IMR-90 (cell line): ENCODE data around the gene RMC1. TPM values are rescaled to one million over a fixed set of nuclear protein-coding genes. Genes with fewer than 3 reads are reported as not detected.

Experiments
- ATAC-seq: fragments of 200-7000 bp; cut with Tn5 transposase; 2 replicates; pipeline ENCODE4 v1.9.1; 2020; ENCODE audit warnings: low read depth, mild to moderate bottlenecking, moderate library complexity
- BruUV-seq: library from RNA; stranded (reverse); fragments of 400-500 nt; replicated peaks from 2 replicates; lab custom pipeline; 2021; lab: Mats Ljungman, UMichigan
- CTCF ChIA-PET: fragments of 300-600 bp; formaldehyde crosslinking; extraction: SDS; loops from one replicate; lab custom pipeline; 2021; ENCODE audit warnings: antibody characterized with exemption; lab: Yijun Ruan, JAX
- POLR2A ChIA-PET: fragments of 300-600 bp; sonication (Branson Sonifier 250); formaldehyde crosslinking; loops from one replicate; lab custom pipeline; 2022; ENCODE audit warnings: antibody characterized with exemption; ENCODE audit not compliant: unreplicated experiment; lab: Charles Lee
- DNase-seq: peaks from one replicate; pipeline ENCODE4 v3.0.0; 2013
- H2AFZ ChIP-seq: replicated peaks from 2 replicates; pipeline ENCODE3; 2013; ENCODE audit warnings: low read length, mild to moderate bottlenecking; ENCODE audit not compliant: poor library complexity
- H2AK5ac ChIP-seq: 2 replicates; pipeline ENCODE4 v1.6.1; 2013; ENCODE audit warnings: low read depth, low read length, inconsistent platforms
- H2AK9ac ChIP-seq: replicated peaks from 2 replicates; pipeline ENCODE3; 2013; ENCODE audit warnings: mild to moderate bottlenecking, low read depth, low read length, moderate library complexity; ENCODE audit not compliant: poor library complexity
- H2BK120ac ChIP-seq: 2 replicates; pipeline ENCODE4 v1.6.1; 2013; ENCODE audit warnings: low read depth, low read length, inconsistent platforms
- H2BK15ac ChIP-seq: 3 replicates; pipeline ENCODE4 v1.6.1; 2013; ENCODE audit warnings: low read depth, low read length, inconsistent platforms
- H2BK20ac ChIP-seq: 2 replicates; pipeline ENCODE4 v1.6.1; 2013; ENCODE audit warnings: low read depth, mild to moderate bottlenecking, inconsistent platforms, low read length, moderate library complexity
- H2BK5ac ChIP-seq: 2 replicates; pipeline ENCODE4 v1.6.1; 2013; ENCODE audit warnings: mild to moderate bottlenecking, low read depth, low read length, inconsistent platforms; ENCODE audit not compliant: poor library complexity, severe bottlenecking
- H3K14ac ChIP-seq: replicated peaks from 2 replicates; pipeline ENCODE4 v1.6.1; 2013; ENCODE audit warnings: low read depth, low read length, inconsistent platforms
- H3K18ac ChIP-seq: 2 replicates; pipeline ENCODE4 v1.6.1; 2013; ENCODE audit warnings: low read depth, low read length, control low read depth
- H3K23ac ChIP-seq: 2 replicates; pipeline ENCODE4 v1.6.1; 2013; ENCODE audit warnings: low read depth, low read length, inconsistent platforms
- H3K27ac ChIP-seq: 2 replicates; pipeline ENCODE4 v1.5.1; 2013; ENCODE audit warnings: mild to moderate bottlenecking, control low read depth, low read length; ENCODE audit not compliant: insufficient read depth
- H3K27me3 ChIP-seq: 2 replicates; pipeline ENCODE4 v1.6.1; 2013; ENCODE audit warnings: low read length; ENCODE audit not compliant: control insufficient read depth, insufficient read depth
- H3K36me3 ChIP-seq: 2 replicates; pipeline ENCODE4 v1.6.1; 2013; ENCODE audit warnings: low read length, mixed read lengths; ENCODE audit not compliant: control insufficient read depth, insufficient read depth
- H3K4ac ChIP-seq: 2 replicates; pipeline ENCODE4 v1.6.1; 2013; ENCODE audit warnings: low read depth, low read length, inconsistent platforms
- H3K4me1 ChIP-seq: 2 replicates; pipeline ENCODE4 v1.6.1; 2013; ENCODE audit warnings: low read length, mixed read lengths; ENCODE audit not compliant: control insufficient read depth, insufficient read depth
- H3K4me2 ChIP-seq: 2 replicates; pipeline ENCODE4 v1.6.1; 2013; ENCODE audit warnings: low read depth, mild to moderate bottlenecking, control low read depth, low read length, moderate library complexity
- H3K4me3 ChIP-seq: 2 replicates; pipeline ENCODE4 v1.5.1; 2013; ENCODE audit warnings: low read depth, mild to moderate bottlenecking, control low read depth, low read length, moderate library complexity; ENCODE audit not compliant: insufficient read depth
- H3K56ac ChIP-seq: 2 replicates; pipeline ENCODE4 v1.6.1; 2013; ENCODE audit warnings: low read length, inconsistent platforms; ENCODE audit not compliant: insufficient read depth; ENCODE audit errors: extremely low read depth
- H3K79me1 ChIP-seq, 2 experiments: 2 replicates each; pipeline ENCODE4 v1.6.1; 2013; ENCODE audit warnings: low read length in 2 of 2, inconsistent platforms in 1 of 2, low read depth in 1 of 2
- H3K9ac ChIP-seq: 2 replicates; pipeline ENCODE4 v1.6.1; 2013; ENCODE audit warnings: low read depth, low read length, control low read depth
- H3K9me1 ChIP-seq: 2 replicates; pipeline ENCODE4 v1.6.1; 2013; ENCODE audit warnings: low read length, inconsistent platforms; ENCODE audit not compliant: insufficient read depth
- H3K9me3 ChIP-seq: 2 replicates; pipeline ENCODE4 v1.6.1; 2013; ENCODE audit warnings: low read length; ENCODE audit not compliant: control insufficient read depth, insufficient read depth
- H4K20me1 ChIP-seq: 2 replicates; pipeline ENCODE4 v1.6.1; 2013; ENCODE audit warnings: low read length, inconsistent platforms; ENCODE audit not compliant: insufficient read depth
- H4K5ac ChIP-seq: 2 replicates; pipeline ENCODE4 v1.6.1; 2013; ENCODE audit warnings: mild to moderate bottlenecking, low read depth, low read length, control low read depth
- H4K8ac ChIP-seq, 2 experiments: 2 replicates each; pipeline ENCODE4 v1.6.1; 2013; ENCODE audit warnings: low read depth in 2 of 2, low read length in 2 of 2, control low read depth in 1 of 2, inconsistent platforms in 1 of 2
- H4K91ac ChIP-seq: 2 replicates; pipeline ENCODE4 v1.6.1; 2013; ENCODE audit warnings: low read depth, low read length, inconsistent platforms; ENCODE audit not compliant: insufficient read depth
- BHLHE40 ChIP-seq: fragments of 150-350 bp; IDR thresholded peaks from 2 replicates; pipeline ENCODE4 v1.6.1; 2016; ENCODE audit warnings: mild to moderate bottlenecking, low read depth, low read length
- CHD1 ChIP-seq: IDR thresholded peaks from 2 replicates; pipeline ENCODE4 v1.6.1; 2012; ENCODE audit warnings: low read depth, low read length, improper control_type of control experiment
- WGBS, 2 experiments: methylation state at CpG; one replicate each; pipeline versions ENCODE4 v1.1.5 to v1.1.7; 2013; ENCODE audit warnings: missing lambda C conversion rate in 2 of 2; ENCODE audit not compliant: insufficient read length in 1 of 2; ENCODE audit errors: extremely low coverage in 2 of 2; 5-methylcytosine and 5-hydroxymethylcytosine counted together
- dilution Hi-C: fragments of 300-500 bp; cut with HindIII; formaldehyde crosslinking; loops from one replicate; pipeline ENCODE4 v1.14.3; 2018; ENCODE audit warnings: low sequenced_read_pairs; ENCODE audit not compliant: unreplicated experiment
- in situ Hi-C: fragments of 300-500 bp; cut with MboI; formaldehyde crosslinking; loops from 3 replicates; pipeline ENCODE4 v1.14.3; 2019; ENCODE audit warnings: low sequenced_read_pairs, inconsistent platforms, mixed read lengths
- intact Hi-C: fragments of 100-400 bp; cut with micrococcal nuclease; formaldehyde crosslinking; loops from 2 replicates; pipeline ENCODE4 v1.10.0; 2022
- polyA plus RNA-seq, 3 experiments: library from polyadenylated mRNA; depleted of rRNA; stranded (reverse); fragments of >200 nt; gene quantifications; 2 replicates each; pipeline ENCODE4 v1.2.3, GENCODE V29; 2012; ENCODE audit warnings: low replicate concordance in 1 of 3
- total RNA-seq: library from RNA; depleted of rRNA; stranded (reverse); fragments of >200 nt; gene quantifications from 2 replicates; pipeline ENCODE4 v1.2.3, GENCODE V29; 2012
- TF ChIP-seq, protein P1 (sequence below): fragments of 150-350 bp; IDR thresholded peaks from 2 replicates; pipeline ENCODE4 v1.6.1; 2017; ENCODE audit warnings: mild to moderate bottlenecking, antibody characterized with exemption, low read length, low read depth

Gene RMC1
- total and polyA plus RNA-seq, 2 of the 4 experiments (the other 2 are of a cell fraction), result 14.2 to 18.0 TPM

- CTCF ChIA-PET, result no interaction called here
- H3K4me3 ChIP-seq, result no peak overlapping the region
- no peak overlapping the region for H3K14ac ChIP-seq
- no peak overlapping the region for H3K4ac ChIP-seq
- H3K27me3 ChIP-seq, result no peaks in the 10 kb centered on the region
- no TSS peak for BruUV-seq
- intact Hi-C loops, result loop anchor here (2.0 kb wide), 1 partner anchor 17 kb away; no protein-coding TSS in a partner anchor
- no peak overlapping the region for H2BK15ac ChIP-seq
- no peak overlapping the region for H2BK5ac ChIP-seq
- H2BK20ac ChIP-seq, result no peak overlapping the region
- peaks cover 47% of the 10 kb centered on the region for H3K36me3 ChIP-seq
- H2AK9ac ChIP-seq, result no peak overlapping the region
- no peak for TF ChIP-seq BHLHE40
- TF ChIP-seq, protein P1, sequence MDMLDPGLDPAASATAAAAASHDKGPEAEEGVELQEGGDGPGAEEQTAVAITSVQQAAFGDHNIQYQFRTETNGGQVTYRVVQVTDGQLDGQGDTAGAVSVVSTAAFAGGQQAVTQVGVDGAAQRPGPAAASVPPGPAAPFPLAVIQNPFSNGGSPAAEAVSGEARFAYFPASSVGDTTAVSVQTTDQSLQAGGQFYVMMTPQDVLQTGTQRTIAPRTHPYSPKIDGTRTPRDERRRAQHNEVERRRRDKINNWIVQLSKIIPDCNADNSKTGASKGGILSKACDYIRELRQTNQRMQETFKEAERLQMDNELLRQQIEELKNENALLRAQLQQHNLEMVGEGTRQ, result no peak
- no peak for TF ChIP-seq CHD1
- no peak overlapping the region for H3K9ac ChIP-seq
- in situ Hi-C loops, result no loop called here
- no peak overlapping the region for H3K27ac ChIP-seq
- no CpG with 5 or more reads among the region's 3 CpGs for WGBS, 2 experiments
- H3K4me2 ChIP-seq, result no peak overlapping the region
- H3K79me1 ChIP-seq, result peaks cover 0 to 3% of the 10 kb centered on the region in 2 experiments; a peak in 1 of 4 replicates
- no peak overlapping the region for H4K5ac ChIP-seq
- H4K91ac ChIP-seq, result no peak overlapping the region
- H3K4me1 ChIP-seq, result no peaks in the 10 kb centered on the region
- POLR2A ChIA-PET, result no interaction called here
- H3K56ac ChIP-seq, result no peak overlapping the region
- ATAC-seq (no peak), DNase-seq (no peak)
- H3K23ac ChIP-seq, result no peak overlapping the region
- no peaks in the 10 kb centered on the region for H3K9me3 ChIP-seq
- H2AFZ ChIP-seq, result no peak overlapping the region
- H4K8ac ChIP-seq, result no peak overlapping the region
- H2AK5ac ChIP-seq, result no peak overlapping the region
- H3K9me1 ChIP-seq, result no peaks in the 10 kb centered on the region
- dilution Hi-C loops, result no loop called here
- no peak overlapping the region for H3K18ac ChIP-seq
- no peak overlapping the region for H2BK120ac ChIP-seq
- no peaks in the 10 kb centered on the region for H4K20me1 ChIP-seq
These were observed 23.3 kb upstream of the RMC1 start for GRCh38 chr18:23479829-23480505.
